Adrenal gland (tissue), 12 donors: ENCODE results near the gene PPM1F. TPM values are rescaled to one million over a fixed set of nuclear protein-coding genes. Genes with fewer than 3 reads are reported as not detected.

ENCODE experiments used
- DNase-seq, 7 donors: peaks; one replicate each; pipeline ENCODE4 v3.0.0-alpha.2; 2019 to 2020
- H3K27ac ChIP-seq, 5 donors: fragments of 200-600 bp; sonication (generic) in 4 of 5; 1 replicate in 3 of 5; 2 replicates in 2 of 5; pipeline versions ENCODE4 v1.5.1 to v1.8.0; 2016 to 2020; ENCODE audit warnings: mild to moderate bottlenecking in 1 of 5
- H3K27me3 ChIP-seq: fragments of 200-600 bp; 2 replicates; pipeline ENCODE4 v1.8.0; 2021
- H3K36me3 ChIP-seq, 2 donors: fragments of 200-600 bp; replicated peaks in 1 of 2; 1 replicate in 1 of 2; 2 replicates in 1 of 2; pipeline versions ENCODE4 v1.5.1 to v1.8.0; 2018 to 2022
- H3K4me1 ChIP-seq, 2 donors: fragments of 200-600 bp; replicated peaks in 1 of 2; 1 replicate in 1 of 2; 2 replicates in 1 of 2; pipeline versions ENCODE4 v1.5.1 to v1.8.0; 2018 to 2021
- H3K4me3 ChIP-seq, 4 donors: fragments of 200-600 bp; sonication (generic) in 3 of 4; one replicate each; pipeline ENCODE4 v1.5.1; 2016 to 2018
- H3K9me3 ChIP-seq, 3 donors: fragments of 200-600 bp; sonication (generic) in 1 of 3; replicated peaks in 1 of 3; 1 replicate in 2 of 3; 2 replicates in 1 of 3; pipeline versions ENCODE4 v1.5.1 to v1.8.0; 2016 to 2021
- CTCF ChIP-seq, 6 experiments: fragments of 450-650 bp in 4 of 6; fragments of 200-600 bp in 2 of 6; sonication (generic) in 1 of 6; IDR thresholded peaks; 1 replicate in 5 of 6; 2 replicates in 1 of 6; pipeline versions ENCODE4 v1.5.1 to v1.8.0; 2016 to 2021; ENCODE audit warnings: antibody characterized with exemption in 6 of 6, mild to moderate bottlenecking in 2 of 6, moderate library complexity in 1 of 6
- POLR2A ChIP-seq, 2 donors: fragments of 450-650 bp; IDR thresholded peaks; one replicate each; pipeline ENCODE4 v1.6.1; 2017; ENCODE audit warnings: antibody characterized with exemption in 2 of 2, mild to moderate bottlenecking in 2 of 2, moderate library complexity in 1 of 2
- WGBS, 4 donors: extraction: QIAGEN DNeasy Blood & Tissue Kit in 2 of 4; methylation state at CpG; one replicate each; pipeline versions ENCODE4 v1.1.5 to v1.1.7; 2013 to 2017; 5-methylcytosine and 5-hydroxymethylcytosine counted together
- intact Hi-C, 2 donors: fragments of 100-400 bp; cut with DNase I; formaldehyde crosslinking; loops; one replicate each; pipeline versions ENCODE4 v1.14.1 to v1.15.0; 2022 to 2023
- polyA plus RNA-seq, 3 donors: library from polyadenylated mRNA; stranded (reverse); fragments of 200-250 nt in 2 of 3; fragments of 350-450 nt in 1 of 3; fragmentation: Illumina TruSeq in 1 of 3; extraction: RNeasy Lipid Tissue Mini Kit (QIAGEN cat#74804) in 1 of 3; gene quantifications; one replicate each; pipeline ENCODE4 v1.2.3, GENCODE V29; 2013 to 2014
- total RNA-seq, 9 donors: library from RNA; depleted of rRNA in 4 of 9; stranded (reverse); fragments of >200 nt in 4 of 9; fragments of 120-200 nt in 1 of 9; fragmentation: NEBNext Ultra II Directional in 1 of 9; extraction: Animal tissue kit (Norgen Biotek cat#: 25700) in 1 of 9; gene quantifications; one replicate each; pipeline versions ENCODE4 v1.1.0 to v1.2.4, GENCODE V29; 2013 to 2023
- donor health status: healthy with polysubstance abuse.
- donor health status: Bipolar disorder and iron deficiency.
- donor health status: DM: yes; HTN: yes; CAD: no.
- donor health status: DM: no; HTN: no; CAD: no.
- donor health status: DM: no; HTN: no; CAD: no.
- donor health status: DM: yes; HTN: yes; CAD: no.

Gene PPM1F
- total and polyA plus RNA-seq, 12 donors: 9.9 to 60.6 (median 44.0) TPM

GRCh38 chr22:21936151-21936775 is 16.4 kb downstream of the PPM1F start:
- TF ChIP-seq POLR2A (IDR thresholded peaks at IDR 0.05): no peak
- no peak for TF ChIP-seq CTCF (IDR thresholded peaks at IDR 0.05)
- Histone ChIP-seq H3K4me1 (peaks cover 24 to 46% of the 10 kb centered on the region in 2 donors), H3K4me3 (no peak overlapping the region), H3K36me3 (peaks cover 0 to 47% of the 10 kb centered on the region in 2 donors), H3K9me3 (no peaks in the 10 kb centered on the region), H3K27me3 (no peaks in the 10 kb centered on the region), H3K27ac (peak overlapping the region; percentile 87 to 98 (median 93))
- intact Hi-C loops: loop anchor here in 1 of 2 donors (5.0 to 10.0 kb wide), 3 partner anchors 71 to 224 kb away; partner anchors contain the start of gene MAPK1
- DNase-seq: peak in 5 of 7 donors; percentile 38 to 73 (median 55)
- 66 to 83% (median 75%) methylated on average over 15 of the region's 15 CpGs for WGBS, 4 donors

- Histone ChIP-seq H3K4me3 (no peak overlapping the region), H3K4me1 (peaks cover 21 to 23% of the 10 kb centered on the region in 2 donors), H3K27me3 (no peaks in the 10 kb centered on the region), H3K9me3 (no peaks in the 10 kb centered on the region), H3K27ac (no peak overlapping the region), H3K36me3 (peaks cover 0 to 65% of the 10 kb centered on the region in 2 donors)
- TF ChIP-seq POLR2A (IDR thresholded peaks at IDR 0.05) (no peak), CTCF (IDR thresholded peaks at IDR 0.05) (no peak)
- DNase-seq: no peak
- intact Hi-C loops: loop anchor here in 1 of 2 donors (10.0 kb wide), 2 partner anchors 69 to 159 kb away; partner anchors contain the start of gene MAPK1
- 80 to 97% (median 91%) methylated on average over 2 to 19 of the region's 19 CpGs for WGBS, 4 donors
These were observed 18.7 kb downstream of the PPM1F start for GRCh38 chr22:21933910-21934309.

- peaks cover 17 to 20% of the 10 kb centered on the region in 2 donors for H3K4me1 ChIP-seq
- H3K27me3 ChIP-seq: no peaks in the 10 kb centered on the region
- DNase-seq: no peak
- intact Hi-C loops: loop anchor here in 1 of 2 donors (10.0 kb wide), 2 partner anchors 69 to 159 kb away; partner anchors contain the start of gene MAPK1
- TF ChIP-seq POLR2A (IDR thresholded peaks at IDR 0.05) (no peak), CTCF (IDR thresholded peaks at IDR 0.05) (no peak)
- H3K4me3 ChIP-seq: no peak overlapping the region
- no peak overlapping the region for H3K27ac ChIP-seq
- H3K9me3 ChIP-seq: no peaks in the 10 kb centered on the region
- peaks cover 0 to 70% of the 10 kb centered on the region in 2 donors for H3K36me3 ChIP-seq
- 94 to 98% (median 96%) methylated on average over 12 to 23 of the region's 23 CpGs for WGBS, 4 donors
These were observed 19.2 kb downstream of the PPM1F start for GRCh38 chr22:21933413-21933812.

GRCh38 chr22:21932347-21932746 is 20.3 kb downstream of the PPM1F start:
- Histone ChIP-seq H3K27ac (no peak overlapping the region), H3K9me3 (no peaks in the 10 kb centered on the region), H3K36me3 (peaks cover 0 to 72% of the 10 kb centered on the region in 2 donors), H3K4me1 (peaks cover 11 to 18% of the 10 kb centered on the region in 2 donors), H3K4me3 (no peak overlapping the region), H3K27me3 (no peaks in the 10 kb centered on the region)
- no peak for DNase-seq
- intact Hi-C loops: loop anchor here in 1 of 2 donors (10.0 kb wide), 2 partner anchors 68 to 158 kb away; partner anchors contain the start of gene MAPK1
- WGBS, 4 donors: 83 to 94% (median 90%) methylated on average over 3 of the region's 3 CpGs
- no peak for TF ChIP-seq CTCF (IDR thresholded peaks at IDR 0.05)
- TF ChIP-seq POLR2A (IDR thresholded peaks at IDR 0.05): no peak
